Neural cell (in vitro differentiated cells): Measurements from ENCODE around the gene SEC16A. TPM values are rescaled to one million over a fixed set of nuclear protein-coding genes. Genes with fewer than 3 reads are reported as not detected.

Experiments used
- H2AFZ ChIP-seq: fragments of 200-600, 300-800 bp; sonication (generic), shearing (Covaris generic); 2 replicates; pipeline ENCODE4 v1.6.0; 2014; ENCODE audit warnings: low read depth, mild to moderate bottlenecking, antibody characterized with exemption, low read length, moderate library complexity
- H3F3A ChIP-seq: fragments of 200-600 bp; shearing (Covaris generic); 2 replicates; pipeline ENCODE4 v1.6.1; 2016; ENCODE audit warnings: mild to moderate bottlenecking, moderate library complexity, mixed read lengths, antibody characterized with exemption, low read length; ENCODE audit not compliant: insufficient read depth, poor library complexity, severe bottlenecking
- H3K27ac ChIP-seq: fragments of 200-600, 300-800 bp; sonication (generic), shearing (Covaris generic); 2 replicates; pipeline ENCODE4 v1.5.1; 2014; ENCODE audit warnings: mild to moderate bottlenecking, low read length, moderate library complexity
- H3K27me3 ChIP-seq: fragments of 300-800, 200-600 bp; sonication (generic), shearing (Covaris generic); 2 replicates; pipeline ENCODE4 v1.6.0; 2014; ENCODE audit warnings: mild to moderate bottlenecking, low read depth, low read length, moderate library complexity; ENCODE audit not compliant: insufficient read depth
- H3K36me3 ChIP-seq: fragments of 300-800, 200-600 bp; sonication (generic), shearing (Covaris generic); 2 replicates; pipeline ENCODE4 v1.5.1; 2014; ENCODE audit warnings: mild to moderate bottlenecking, antibody characterized with exemption, low read length, moderate library complexity; ENCODE audit not compliant: insufficient read depth
- H3K4me2 ChIP-seq: fragments of 300-800, 200-600 bp; sonication (generic), shearing (Covaris generic); 2 replicates; pipeline ENCODE4 v1.6.0; 2014; ENCODE audit warnings: mild to moderate bottlenecking, low read length
- H3K4me3 ChIP-seq: fragments of 300-800, 200-600 bp; sonication (generic), shearing (Covaris generic); 2 replicates; pipeline ENCODE4 v1.5.1; 2014; ENCODE audit warnings: mild to moderate bottlenecking, low read length, moderate library complexity
- H3K79me2 ChIP-seq: fragments of 200-600 bp; shearing (Covaris generic); replicated peaks from 2 replicates; pipeline ENCODE4 v1.6.0; 2014; ENCODE audit warnings: mild to moderate bottlenecking, low read length, moderate library complexity; ENCODE audit not compliant: insufficient read depth
- H3K9ac ChIP-seq: fragments of 300-800, 200-600 bp; sonication (generic), shearing (Covaris generic); 2 replicates; pipeline ENCODE4 v1.6.1; 2016; ENCODE audit warnings: mild to moderate bottlenecking, low read length, mixed read lengths
- H3K9me2 ChIP-seq: fragments of 200-600 bp; shearing (Covaris generic); 2 replicates; pipeline ENCODE4 v1.6.1; 2016; ENCODE audit warnings: mild to moderate bottlenecking, low read length, mixed read lengths; ENCODE audit not compliant: insufficient read depth
- H3K9me3 ChIP-seq: fragments of 200-600, 300-800 bp; sonication (generic), shearing (Covaris generic); 2 replicates; pipeline ENCODE4 v1.6.1; 2016; ENCODE audit warnings: mild to moderate bottlenecking, mixed run types, low read length, moderate library complexity, mixed read lengths
- H4K20me1 ChIP-seq: fragments of 200-600 bp; shearing (Covaris generic); 2 replicates; pipeline ENCODE4 v1.6.1; 2016; ENCODE audit warnings: mild to moderate bottlenecking, mixed run types; ENCODE audit not compliant: insufficient read depth
- CTCF ChIP-seq: fragments of 450-650 bp; IDR thresholded peaks from 2 replicates; pipeline ENCODE4 v1.5.1; 2014; ENCODE audit warnings: antibody characterized with exemption, mild to moderate bottlenecking, moderate library complexity; ENCODE audit not compliant: poor library complexity, severe bottlenecking
- EP300 ChIP-seq: fragments of 450-650 bp; conservative IDR thresholded peaks from 2 replicates; pipeline ENCODE4 v1.6.1; 2014; ENCODE audit warnings: antibody characterized with exemption, mild to moderate bottlenecking, moderate library complexity; ENCODE audit not compliant: poor library complexity, severe bottlenecking
- EZH2 ChIP-seq: fragments of 200-600, 300-800 bp; shearing (Covaris generic), sonication (generic); IDR thresholded peaks from 2 replicates; pipeline ENCODE4 v1.6.1; 2014; ENCODE audit warnings: antibody characterized with exemption, low read length, borderline replicate concordance, mild to moderate bottlenecking; ENCODE audit not compliant: insufficient read depth, poor library complexity, severe bottlenecking
- MXI1 ChIP-seq: fragments of 450-650 bp; conservative IDR thresholded peaks from 2 replicates; pipeline ENCODE4 v1.6.1; 2014; ENCODE audit warnings: antibody characterized with exemption, mild to moderate bottlenecking; ENCODE audit not compliant: poor library complexity, severe bottlenecking
- POLR2AphosphoS5 ChIP-seq: IDR thresholded peaks from 2 replicates; pipeline ENCODE4 v1.6.1; 2012
- RAD21 ChIP-seq: fragments of 450-650 bp; conservative IDR thresholded peaks from 2 replicates; pipeline ENCODE4 v1.6.1; 2014; ENCODE audit warnings: antibody characterized with exemption, mild to moderate bottlenecking, moderate library complexity
- REST ChIP-seq: IDR thresholded peaks from 2 replicates; pipeline ENCODE4 v1.6.1; 2012; ENCODE audit warnings: borderline replicate concordance
- SMC3 ChIP-seq: fragments of 450-650 bp; conservative IDR thresholded peaks from 2 replicates; pipeline ENCODE4 v1.6.1; 2014; ENCODE audit warnings: antibody characterized with exemption, mild to moderate bottlenecking, moderate library complexity; ENCODE audit not compliant: poor library complexity
- TAF1 ChIP-seq: IDR thresholded peaks from 2 replicates; pipeline ENCODE4 v1.6.1; 2012; ENCODE audit warnings: low read depth
- polyA plus RNA-seq: library from polyadenylated mRNA; depleted of rRNA; stranded (reverse); fragments of >200 nt; gene quantifications from 2 replicates; pipeline ENCODE4 v1.2.3, GENCODE V29; 2014

Gene SEC16A
- polyA plus RNA-seq, 1 donor from 2014 or later, result 15.4 TPM

GRCh38 chr9:136474021-136474640, 8.7 kb downstream of the SEC16A start:
- H3K9me3 ChIP-seq, result no peaks in the 10 kb centered on the region
- H3K9me2 ChIP-seq, result no peaks in the 10 kb centered on the region
- no peaks in the 10 kb centered on the region for H3K36me3 ChIP-seq
- no peak overlapping the region for H3K9ac ChIP-seq
- H3K4me2 ChIP-seq, result no peak overlapping the region
- H3K4me3 ChIP-seq, result no peak overlapping the region
- no peak overlapping the region for H2AFZ ChIP-seq
- no peak overlapping the region for H3K27ac ChIP-seq
- no peaks in the 10 kb centered on the region for H3F3A ChIP-seq
- H3K27me3 ChIP-seq, result no peaks in the 10 kb centered on the region
- H4K20me1 ChIP-seq, result peaks cover 7% of the 10 kb centered on the region
- TF ChIP-seq POLR2AphosphoS5 (no peak), EP300 (no peak), MXI1 (no peak), EZH2 (no peak), SMC3 (no peak), REST (no peak), TAF1 (no peak), RAD21 (no peak), CTCF (no peak)
- H3K79me2 ChIP-seq, result peaks cover 28% of the 10 kb centered on the region

GRCh38 chr9:136473354-136473721, 9.5 kb downstream of the SEC16A start:
- Histone ChIP-seq H3K9me2 (no peaks in the 10 kb centered on the region), H3F3A (no peaks in the 10 kb centered on the region), H3K27me3 (no peaks in the 10 kb centered on the region), H3K9me3 (no peaks in the 10 kb centered on the region), H3K79me2 (peaks cover 21% of the 10 kb centered on the region), H2AFZ (no peak overlapping the region), H3K36me3 (no peaks in the 10 kb centered on the region), H3K4me2 (no peak overlapping the region), H3K4me3 (no peak overlapping the region), H4K20me1 (peaks cover 7% of the 10 kb centered on the region), H3K9ac (no peak overlapping the region), H3K27ac (no peak overlapping the region)
- no peak for TF ChIP-seq EP300
- no peak for TF ChIP-seq EZH2
- no peak for TF ChIP-seq SMC3
- TF ChIP-seq REST, result no peak
- TF ChIP-seq TAF1, result no peak
- TF ChIP-seq MXI1, result no peak
- no peak for TF ChIP-seq POLR2AphosphoS5
- no peak for TF ChIP-seq RAD21
- no peak for TF ChIP-seq CTCF
